Measurements from ENCODE around the gene EPC2. TPM values are rescaled to one million over a fixed set of nuclear protein-coding genes. Genes with fewer than 3 reads are reported as not detected.

The EPC2 gene
- total and polyA plus RNA-seq, 2 of the 8 experiments (the other 6 are each of a cell fraction or from before 2014, with no cell fraction given) = 16.1 to 25.7 TPM

DNA sequence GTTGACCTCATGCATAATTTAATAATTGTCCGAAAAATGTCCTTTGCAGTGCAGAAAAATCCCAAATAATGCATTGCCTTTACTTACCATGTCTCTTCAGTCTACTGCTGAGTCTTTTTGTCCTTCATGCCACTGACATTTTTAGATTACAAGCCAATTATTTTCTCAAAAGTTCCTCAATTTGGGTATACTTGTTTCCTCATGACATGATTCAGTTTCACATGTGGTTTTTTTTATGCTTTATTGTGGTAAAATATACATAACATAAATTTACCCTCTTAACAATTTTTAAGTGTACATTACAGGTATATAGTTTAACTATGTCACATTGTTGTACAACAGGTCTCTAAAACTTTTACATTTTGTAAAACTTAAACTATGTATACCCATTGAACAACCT lies 81.0 kb downstream of the EPC2 start (continued):
- TF ChIP-seq, protein P1, sequence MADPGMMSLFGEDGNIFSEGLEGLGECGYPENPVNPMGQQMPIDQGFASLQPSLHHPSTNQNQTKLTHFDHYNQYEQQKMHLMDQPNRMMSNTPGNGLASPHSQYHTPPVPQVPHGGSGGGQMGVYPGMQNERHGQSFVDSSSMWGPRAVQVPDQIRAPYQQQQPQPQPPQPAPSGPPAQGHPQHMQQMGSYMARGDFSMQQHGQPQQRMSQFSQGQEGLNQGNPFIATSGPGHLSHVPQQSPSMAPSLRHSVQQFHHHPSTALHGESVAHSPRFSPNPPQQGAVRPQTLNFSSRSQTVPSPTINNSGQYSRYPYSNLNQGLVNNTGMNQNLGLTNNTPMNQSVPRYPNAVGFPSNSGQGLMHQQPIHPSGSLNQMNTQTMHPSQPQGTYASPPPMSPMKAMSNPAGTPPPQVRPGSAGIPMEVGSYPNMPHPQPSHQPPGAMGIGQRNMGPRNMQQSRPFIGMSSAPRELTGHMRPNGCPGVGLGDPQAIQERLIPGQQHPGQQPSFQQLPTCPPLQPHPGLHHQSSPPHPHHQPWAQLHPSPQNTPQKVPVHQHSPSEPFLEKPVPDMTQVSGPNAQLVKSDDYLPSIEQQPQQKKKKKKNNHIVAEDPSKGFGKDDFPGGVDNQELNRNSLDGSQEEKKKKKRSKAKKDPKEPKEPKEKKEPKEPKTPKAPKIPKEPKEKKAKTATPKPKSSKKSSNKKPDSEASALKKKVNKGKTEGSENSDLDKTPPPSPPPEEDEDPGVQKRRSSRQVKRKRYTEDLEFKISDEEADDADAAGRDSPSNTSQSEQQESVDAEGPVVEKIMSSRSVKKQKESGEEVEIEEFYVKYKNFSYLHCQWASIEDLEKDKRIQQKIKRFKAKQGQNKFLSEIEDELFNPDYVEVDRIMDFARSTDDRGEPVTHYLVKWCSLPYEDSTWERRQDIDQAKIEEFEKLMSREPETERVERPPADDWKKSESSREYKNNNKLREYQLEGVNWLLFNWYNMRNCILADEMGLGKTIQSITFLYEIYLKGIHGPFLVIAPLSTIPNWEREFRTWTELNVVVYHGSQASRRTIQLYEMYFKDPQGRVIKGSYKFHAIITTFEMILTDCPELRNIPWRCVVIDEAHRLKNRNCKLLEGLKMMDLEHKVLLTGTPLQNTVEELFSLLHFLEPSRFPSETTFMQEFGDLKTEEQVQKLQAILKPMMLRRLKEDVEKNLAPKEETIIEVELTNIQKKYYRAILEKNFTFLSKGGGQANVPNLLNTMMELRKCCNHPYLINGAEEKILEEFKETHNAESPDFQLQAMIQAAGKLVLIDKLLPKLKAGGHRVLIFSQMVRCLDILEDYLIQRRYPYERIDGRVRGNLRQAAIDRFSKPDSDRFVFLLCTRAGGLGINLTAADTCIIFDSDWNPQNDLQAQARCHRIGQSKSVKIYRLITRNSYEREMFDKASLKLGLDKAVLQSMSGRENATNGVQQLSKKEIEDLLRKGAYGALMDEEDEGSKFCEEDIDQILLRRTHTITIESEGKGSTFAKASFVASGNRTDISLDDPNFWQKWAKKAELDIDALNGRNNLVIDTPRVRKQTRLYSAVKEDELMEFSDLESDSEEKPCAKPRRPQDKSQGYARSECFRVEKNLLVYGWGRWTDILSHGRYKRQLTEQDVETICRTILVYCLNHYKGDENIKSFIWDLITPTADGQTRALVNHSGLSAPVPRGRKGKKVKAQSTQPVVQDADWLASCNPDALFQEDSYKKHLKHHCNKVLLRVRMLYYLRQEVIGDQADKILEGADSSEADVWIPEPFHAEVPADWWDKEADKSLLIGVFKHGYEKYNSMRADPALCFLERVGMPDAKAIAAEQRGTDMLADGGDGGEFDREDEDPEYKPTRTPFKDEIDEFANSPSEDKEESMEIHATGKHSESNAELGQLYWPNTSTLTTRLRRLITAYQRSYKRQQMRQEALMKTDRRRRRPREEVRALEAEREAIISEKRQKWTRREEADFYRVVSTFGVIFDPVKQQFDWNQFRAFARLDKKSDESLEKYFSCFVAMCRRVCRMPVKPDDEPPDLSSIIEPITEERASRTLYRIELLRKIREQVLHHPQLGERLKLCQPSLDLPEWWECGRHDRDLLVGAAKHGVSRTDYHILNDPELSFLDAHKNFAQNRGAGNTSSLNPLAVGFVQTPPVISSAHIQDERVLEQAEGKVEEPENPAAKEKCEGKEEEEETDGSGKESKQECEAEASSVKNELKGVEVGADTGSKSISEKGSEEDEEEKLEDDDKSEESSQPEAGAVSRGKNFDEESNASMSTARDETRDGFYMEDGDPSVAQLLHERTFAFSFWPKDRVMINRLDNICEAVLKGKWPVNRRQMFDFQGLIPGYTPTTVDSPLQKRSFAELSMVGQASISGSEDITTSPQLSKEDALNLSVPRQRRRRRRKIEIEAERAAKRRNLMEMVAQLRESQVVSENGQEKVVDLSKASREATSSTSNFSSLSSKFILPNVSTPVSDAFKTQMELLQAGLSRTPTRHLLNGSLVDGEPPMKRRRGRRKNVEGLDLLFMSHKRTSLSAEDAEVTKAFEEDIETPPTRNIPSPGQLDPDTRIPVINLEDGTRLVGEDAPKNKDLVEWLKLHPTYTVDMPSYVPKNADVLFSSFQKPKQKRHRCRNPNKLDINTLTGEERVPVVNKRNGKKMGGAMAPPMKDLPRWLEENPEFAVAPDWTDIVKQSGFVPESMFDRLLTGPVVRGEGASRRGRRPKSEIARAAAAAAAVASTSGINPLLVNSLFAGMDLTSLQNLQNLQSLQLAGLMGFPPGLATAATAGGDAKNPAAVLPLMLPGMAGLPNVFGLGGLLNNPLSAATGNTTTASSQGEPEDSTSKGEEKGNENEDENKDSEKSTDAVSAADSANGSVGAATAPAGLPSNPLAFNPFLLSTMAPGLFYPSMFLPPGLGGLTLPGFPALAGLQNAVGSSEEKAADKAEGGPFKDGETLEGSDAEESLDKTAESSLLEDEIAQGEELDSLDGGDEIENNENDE (IDR thresholded peaks at IDR 0.05; ENCODE audit: insufficient replicate concordance, low read length) = no peak
- TF ChIP-seq JUN (IDR thresholded peaks at IDR 0.05; ENCODE audit: low read depth, low read length) (no peak), TBP (IDR thresholded peaks at IDR 0.05; ENCODE audit: low read depth, low read length) (no peak)

Measured in H1 (cell line).